ENCODE measurements around the gene UBTF. TPM values are rescaled to one million over a fixed set of nuclear protein-coding genes. Genes with fewer than 3 reads are reported as not detected.

UBTF gene
- total and polyA plus RNA-seq, 2 of the 8 experiments (the other 6 are each of a cell fraction or from before 2014, with no cell fraction given): 14.7 to 106 TPM

DNA sequence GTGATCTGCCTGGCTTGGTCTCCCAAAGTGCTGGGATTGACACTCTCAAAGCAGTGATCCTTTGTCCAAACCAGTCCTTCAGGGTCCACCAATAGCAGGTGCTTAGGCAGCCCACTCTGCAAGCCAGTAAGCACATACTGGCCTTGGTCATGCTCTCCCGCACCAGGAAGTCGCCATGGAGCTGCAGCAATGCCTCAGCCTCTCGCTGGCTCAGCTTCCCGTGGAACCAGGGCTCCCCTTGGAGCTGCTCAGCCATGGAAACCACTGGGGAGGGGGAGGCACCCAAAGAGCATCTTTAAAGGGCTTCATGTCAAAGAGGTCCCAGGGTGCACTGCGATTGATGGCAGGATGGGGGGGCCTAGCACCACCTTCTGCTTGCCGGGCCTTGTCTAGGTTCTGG lies 9.6 kb upstream of the UBTF start:
- POLR2A ChIA-PET (ENCODE audit: partially characterized antibody): interaction anchor here (1.0 kb wide), 1 partner anchor 59 kb away, joined by 3 read pairs; no protein-coding TSS in a partner anchor
- H3K79me2 ChIP-seq (ENCODE audit: control insufficient read depth in 1 of 2, insufficient read depth in 2 of 2, low read length in 2 of 2): no peaks in the 10 kb centered on the region

More for the DNA sequence above, 9.6 kb upstream of the UBTF start:
- Histone ChIP-seq H2BK12ac (ENCODE audit: low read depth, low read length) (no peak overlapping the region), H3K79me1 (ENCODE audit: low read depth, low read length) (no peaks in the 10 kb centered on the region; the same call in 1 of the 2 replicates), H2BK120ac (replicated peaks; ENCODE audit: low read depth, low read length) (no peak overlapping the region), H3K14ac (ENCODE audit: insufficient read length) (no peak overlapping the region), H3K56ac (replicated peaks; ENCODE audit: insufficient read length, low read depth, low read length) (no peak overlapping the region), H4K5ac (ENCODE audit: insufficient read length, low read depth, low read length) (no peak overlapping the region), H3K23ac (ENCODE audit: insufficient read length) (no peak overlapping the region), H3K23me2 (ENCODE audit: low read depth, low read length) (no peaks in the 10 kb centered on the region), H2AK5ac (ENCODE audit: low read depth, low read length) (no peak overlapping the region), H3K9me3 (ENCODE audit: insufficient read depth in 2 of 2, low read depth in 1 of 2, low read length in 1 of 2) (no peaks in the 10 kb centered on the region), H4K20me1 (replicated peaks in 1 of 2; ENCODE audit: control insufficient read depth in 1 of 2, insufficient read depth in 2 of 2, low read length in 2 of 2) (no peaks in the 10 kb centered on the region), H3K27ac (ENCODE audit: low read depth, low read length) (no peak overlapping the region), H3K4me2 (ENCODE audit: insufficient read depth in 1 of 2, low read depth in 2 of 2, low read length in 2 of 2) (no peak overlapping the region), H3K9ac (replicated peaks in 1 of 4; ENCODE audit: extremely low read depth in 1 of 4, low read depth in 3 of 4, low read length in 3 of 4) (no peak overlapping the region), H2AFZ (ENCODE audit: low read length) (no peak overlapping the region), H3K4me3 (ENCODE audit: extremely low read depth in 1 of 4, insufficient read depth in 2 of 4, low read depth in 3 of 4, low read length in 4 of 4) (no peak overlapping the region), H3K27me3 (replicated peaks in 1 of 4; ENCODE audit: control insufficient read depth in 3 of 4, extremely low read depth in 1 of 4, insufficient read depth in 3 of 4, low read length in 3 of 4) (no peaks in the 10 kb centered on the region; a peak in 1 of 7 replicates), H4K91ac (replicated peaks; ENCODE audit: insufficient read length, low read length) (no peak overlapping the region), H2BK5ac (ENCODE audit: low read depth, low read length) (no peak overlapping the region), H3K4ac (replicated peaks; ENCODE audit: insufficient read length, low read depth, low read length) (no peak overlapping the region), H3K4me1 (replicated peaks in 1 of 4; ENCODE audit: control insufficient read depth in 3 of 4, insufficient read depth in 4 of 4, low read length in 3 of 4) (no peaks in the 10 kb centered on the region), H2BK20ac (ENCODE audit: low read length) (no peak overlapping the region), H4K8ac (ENCODE audit: extremely low read depth, insufficient read depth, low read length) (no peak overlapping the region), H2BK15ac (ENCODE audit: low read length) (no peak overlapping the region), H3K18ac (ENCODE audit: extremely low read depth, low read length) (no peak overlapping the region), H3K36me3 (ENCODE audit: control insufficient read depth in 2 of 4, insufficient read depth in 4 of 4, low read length in 3 of 4) (no peaks in the 10 kb centered on the region)
- CTCF ChIA-PET (ENCODE audit: partially characterized antibody): interaction anchor here (0.8 to 2.1 kb wide), 7 partner anchors 11 to 122 kb away, joined by 3 to 9 read pairs (median 4); no protein-coding TSS in a partner anchor
- 93% methylated on average over 6 of the region's 6 CpGs; no CpG with 5 or more reads in 1 of the 2 experiments for WGBS, 2 experiments (ENCODE audit: extremely low coverage in 1 of 2, insufficient coverage in 1 of 2, insufficient read length in 1 of 2, insufficient replicate concordance in 2 of 2, low coverage in 1 of 2, low lambda C conversion rate in 2 of 2, missing lambda C conversion rate in 1 of 2)
- DNase-seq (ENCODE audit: low read depth in 1 of 2, low spot score in 2 of 2): no peak
- FAIRE-seq: no peak
